Midbrain (tissue), 1 donor: ENCODE results near the gene CCP110.
"Not testable (repeated sequence)": the region's sequence is repeated elsewhere in the genome, so short reads cannot be mapped to it uniquely, and the experiment has no call there.

Experiments used
- DNase-seq: peaks from one replicate; lab custom pipeline; 2025; lab: John Stamatoyannopoulos, UW

The CCP110 gene

DNA sequence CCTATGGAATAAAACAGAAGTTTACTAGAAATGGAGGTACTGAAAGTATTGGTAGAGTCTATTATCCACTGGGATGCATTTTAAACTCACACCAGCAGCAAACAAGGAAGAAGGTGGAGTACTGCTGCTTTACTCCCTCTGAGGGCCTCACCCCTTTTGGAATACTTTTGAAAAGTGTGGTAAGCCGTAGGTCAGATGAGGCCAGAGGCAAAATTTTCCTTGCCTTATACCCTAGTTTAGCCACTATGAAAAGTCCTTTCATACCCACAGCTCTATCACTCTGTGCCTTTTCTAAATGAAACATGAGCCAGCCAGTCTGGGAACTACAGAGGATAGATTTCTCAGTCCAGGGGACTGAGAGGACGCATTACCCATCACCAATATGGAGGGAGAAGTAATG is 15.9 kb upstream of the CCP110 start:
- no peak for DNase-seq

DNA sequence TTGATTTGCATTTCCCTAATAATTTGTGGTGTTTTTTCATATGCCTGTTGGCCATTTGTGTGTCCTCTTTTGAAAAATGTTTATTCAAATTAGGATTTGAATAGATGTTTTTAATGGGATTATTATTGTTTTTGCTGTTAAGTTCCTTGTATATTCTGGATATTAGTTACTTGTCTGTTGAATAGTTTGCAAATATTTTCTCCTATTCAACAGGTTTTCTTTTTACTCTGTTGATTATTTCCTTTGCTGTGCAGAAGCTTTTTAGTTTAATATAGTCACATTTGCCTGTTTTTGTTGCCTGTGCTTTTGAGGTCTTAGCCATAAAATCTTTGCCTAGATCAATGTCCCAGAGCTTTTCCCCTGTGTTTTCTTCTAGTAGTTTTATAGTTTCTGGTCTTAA is 11.4 kb upstream of the CCP110 start:
- no peak for DNase-seq

DNA sequence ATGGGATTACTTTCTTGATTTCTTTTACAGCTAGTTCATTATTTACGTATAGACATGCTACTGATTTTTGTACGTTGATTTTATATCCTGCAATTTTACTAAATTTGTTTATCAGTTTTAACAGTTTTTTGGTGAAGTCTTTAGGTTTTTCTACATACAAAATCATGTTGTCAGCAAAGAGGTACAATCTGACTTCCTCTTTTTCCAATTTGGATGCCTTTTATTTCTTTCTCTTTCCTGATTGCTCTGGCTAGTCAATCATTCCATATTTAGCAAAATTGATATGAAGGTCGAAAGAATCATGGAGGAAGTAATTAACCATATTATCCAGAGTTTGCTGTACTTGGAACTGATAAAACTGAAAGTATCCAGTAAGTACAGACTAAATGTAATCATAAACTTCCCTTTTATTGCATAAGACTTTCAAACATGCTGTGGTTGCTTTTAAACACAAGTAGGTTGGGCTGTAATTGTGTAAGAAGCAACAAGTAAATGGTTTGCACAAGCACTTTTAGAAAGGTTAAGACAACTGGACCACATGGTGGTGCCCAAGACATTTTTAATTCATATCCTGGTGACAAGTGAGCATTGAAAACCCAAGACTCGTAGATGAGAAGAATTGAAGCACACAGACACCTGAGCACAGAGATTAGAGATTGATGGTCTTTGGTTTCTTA is 10.2 kb upstream of the CCP110 start:
- no peak for DNase-seq

DNA sequence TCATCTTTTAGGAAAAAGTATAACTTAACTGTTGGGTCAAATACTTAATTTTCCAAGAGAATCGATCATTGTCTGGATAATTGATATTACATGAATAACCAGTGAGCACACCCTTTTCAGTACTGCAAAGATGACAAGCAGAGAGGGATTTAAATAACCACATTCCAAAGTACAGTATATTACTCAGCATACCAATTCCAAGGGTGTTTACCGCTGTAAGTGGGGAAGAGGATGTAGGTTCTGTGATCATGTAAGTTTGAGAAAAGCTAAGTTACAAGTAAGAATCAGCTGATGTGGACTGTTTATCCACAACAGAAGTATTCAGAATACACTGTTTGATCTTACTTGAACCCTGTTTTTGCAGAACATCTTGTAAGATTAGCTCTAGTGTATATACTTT is 8.0 kb upstream of the CCP110 start:
- DNase-seq, result no peak

DNA sequence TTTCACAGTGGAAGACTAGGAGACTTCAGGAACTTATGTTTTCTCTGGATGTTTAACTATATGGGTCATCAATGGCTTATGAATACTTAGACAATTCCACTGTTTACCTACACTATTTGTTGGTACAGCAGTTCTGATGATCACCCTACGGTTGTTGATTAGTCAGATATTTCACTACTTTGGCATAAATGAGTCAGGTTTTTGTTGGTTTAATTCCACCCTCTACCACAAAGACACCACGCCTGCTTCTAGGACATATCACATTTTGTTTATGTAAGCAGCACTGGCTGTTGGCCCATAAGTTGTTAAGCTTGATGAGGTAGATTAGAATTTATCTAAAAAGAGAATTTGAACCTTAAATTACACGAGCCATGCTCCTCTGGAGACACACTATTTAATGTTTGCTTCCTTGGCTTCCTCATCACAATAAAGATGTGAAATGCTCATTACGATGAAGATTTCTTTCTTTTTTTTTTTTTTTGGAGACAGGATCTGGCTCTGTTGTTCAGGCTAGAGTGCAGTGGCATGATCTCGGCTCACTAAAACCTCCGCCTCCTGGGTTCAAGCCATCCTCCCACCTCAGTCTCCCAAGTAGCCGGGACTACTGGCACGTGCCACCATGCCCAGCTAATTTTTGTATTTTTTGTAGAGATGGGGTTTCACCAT is 6.2 kb upstream of the CCP110 start:
- DNase-seq, result no peak

DNA sequence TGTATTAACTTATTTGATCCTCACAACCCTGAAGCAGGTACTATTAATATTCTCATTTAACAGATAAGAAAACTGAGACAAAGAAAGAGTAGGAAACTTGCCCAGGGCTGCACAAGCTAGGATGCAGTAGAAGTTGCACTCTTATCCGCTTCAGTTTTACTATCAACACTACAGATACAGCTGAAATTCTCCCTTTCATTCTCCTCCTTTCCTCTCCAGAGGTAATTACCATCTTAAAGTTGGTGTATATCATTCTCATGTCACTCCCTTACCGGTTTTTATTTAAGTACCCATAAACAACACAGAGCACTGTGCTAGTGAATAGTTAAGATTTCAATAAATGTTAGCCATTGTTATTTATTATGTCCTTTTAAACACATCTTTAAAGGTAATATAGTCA is 5.4 kb upstream of the CCP110 start:
- no peak for DNase-seq

DNA sequence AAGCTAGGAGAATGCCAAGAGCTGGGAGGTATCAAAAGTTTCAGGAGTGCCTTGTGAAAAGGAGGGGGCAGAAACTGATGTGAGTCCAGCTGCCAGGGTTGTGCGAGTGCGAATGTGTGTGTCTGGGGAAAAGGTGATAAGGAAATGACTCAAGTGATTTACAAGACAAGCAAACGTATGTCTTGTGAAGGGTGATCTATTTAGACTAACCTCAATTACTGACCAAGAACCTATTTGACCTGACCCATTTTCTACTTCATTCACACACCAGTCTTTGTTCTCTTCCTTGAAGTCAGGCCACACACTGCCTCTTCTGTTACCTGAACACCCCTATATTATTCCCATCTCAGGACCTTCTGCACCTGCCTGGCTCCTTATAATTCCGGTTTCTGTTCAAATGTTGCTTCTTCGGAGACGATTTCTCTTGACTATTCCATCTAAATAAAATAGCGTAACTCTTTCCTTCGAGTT is 2.8 kb upstream of the CCP110 start:
- DNase-seq, result no peak

DNA sequence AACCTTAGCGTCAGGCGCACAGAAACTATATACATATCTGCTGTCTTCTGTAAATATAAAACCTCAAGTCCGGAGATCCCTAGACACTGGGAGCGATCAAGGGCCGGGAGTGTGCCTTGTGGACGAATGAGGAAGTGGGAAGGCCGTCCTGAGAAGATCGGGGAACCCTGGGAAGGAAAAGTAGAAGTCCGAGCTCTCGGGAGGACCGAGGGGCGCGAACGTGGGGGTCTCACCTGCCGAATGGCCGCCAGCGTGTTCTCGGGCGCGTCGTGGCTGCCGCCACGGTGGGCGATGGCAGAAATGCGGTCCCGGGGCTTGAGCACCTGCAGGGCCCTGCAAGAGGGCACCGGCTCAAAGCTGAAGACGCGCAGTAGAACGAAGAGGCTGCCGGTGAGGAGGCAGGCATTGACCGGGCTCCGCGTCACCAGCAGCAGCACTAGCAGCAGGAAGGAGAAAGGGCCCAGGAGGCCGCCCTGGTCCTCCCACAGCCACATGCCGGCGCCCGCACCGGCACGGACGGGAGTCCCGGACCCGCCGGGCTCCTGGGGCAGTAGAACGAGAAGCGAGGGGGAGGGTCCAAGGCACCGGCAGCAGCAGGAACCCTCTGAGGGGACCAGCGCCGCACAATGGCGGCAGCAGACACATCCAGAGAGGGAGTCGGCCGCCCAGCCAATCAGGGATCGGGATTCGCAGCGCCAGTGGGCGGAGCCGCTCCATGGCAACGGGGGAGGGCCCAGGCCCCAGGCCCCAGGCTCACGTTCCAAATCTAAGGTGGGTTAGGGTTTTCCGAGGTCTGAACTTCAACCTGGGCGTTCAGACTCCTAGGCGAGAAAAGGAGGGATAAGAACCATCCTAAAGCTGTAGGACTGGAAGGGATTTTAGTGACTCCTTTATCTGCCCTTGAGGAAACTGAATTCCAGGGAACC is 2.0 kb upstream of the CCP110 start, which contains the start of gene GDE1:
Gene GDE1, minus strand, starts transcription at position 628 of the 926 bp plus-strand sequence. Its CDS starts 134 bp downstream, at position 494.
- peak; percentile 98 for DNase-seq

DNA sequence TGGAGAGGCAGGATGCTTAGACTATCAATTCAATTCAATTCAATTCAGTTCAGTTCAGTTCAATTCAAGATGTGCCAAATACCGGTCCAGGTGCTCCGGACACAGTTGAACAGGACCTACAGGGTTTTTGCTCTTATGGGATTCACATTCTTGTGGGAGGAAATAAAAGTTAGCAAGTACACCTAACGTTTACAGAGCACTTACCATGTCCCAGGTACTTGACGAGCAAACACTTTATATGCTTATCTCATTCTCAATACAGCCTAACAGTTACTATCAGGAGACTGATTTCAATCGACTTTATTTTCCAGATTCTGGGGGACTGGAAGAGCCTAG is 1.4 kb upstream of the CCP110 start:
- no peak for DNase-seq

DNA sequence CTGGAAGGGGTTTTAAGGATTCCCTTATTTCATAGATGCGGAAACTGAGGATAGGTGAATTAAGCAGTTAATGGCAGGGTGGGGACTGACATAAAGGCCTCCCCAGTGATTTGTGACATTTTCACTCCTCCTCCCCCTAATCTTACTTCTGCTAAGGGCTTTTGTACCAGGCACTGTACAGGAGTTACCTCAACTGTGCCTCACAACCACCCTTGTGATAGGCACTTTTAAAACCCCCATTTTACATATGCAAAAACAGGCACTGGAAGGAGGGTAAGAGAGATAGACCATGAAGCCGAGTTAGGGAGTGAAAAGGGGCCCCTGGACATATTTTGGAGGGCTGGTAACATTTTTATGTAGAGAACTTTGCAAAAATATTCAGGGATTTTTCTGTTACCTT is 982 bp upstream of the CCP110 start:
- DNase-seq, result no peak

DNA sequence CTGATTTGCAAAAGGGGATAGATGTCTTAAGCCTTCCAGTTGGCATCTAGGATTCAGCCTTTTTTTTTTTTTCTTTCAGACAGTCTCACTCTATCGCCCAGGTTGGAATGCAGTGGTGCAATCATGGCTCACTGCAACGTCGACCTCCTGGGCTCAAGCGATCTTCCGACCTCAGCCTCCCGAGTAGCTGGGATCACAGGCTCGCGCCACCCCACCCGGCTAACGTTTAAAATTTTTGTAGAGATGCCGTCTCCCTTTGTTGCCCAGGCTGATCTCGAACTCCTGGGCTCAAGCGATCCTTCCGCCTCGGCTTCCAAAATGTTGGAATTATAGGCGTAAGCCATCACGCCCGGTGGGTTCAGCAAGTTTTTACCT is 571 bp upstream of the CCP110 start:
- no peak for DNase-seq

DNA sequence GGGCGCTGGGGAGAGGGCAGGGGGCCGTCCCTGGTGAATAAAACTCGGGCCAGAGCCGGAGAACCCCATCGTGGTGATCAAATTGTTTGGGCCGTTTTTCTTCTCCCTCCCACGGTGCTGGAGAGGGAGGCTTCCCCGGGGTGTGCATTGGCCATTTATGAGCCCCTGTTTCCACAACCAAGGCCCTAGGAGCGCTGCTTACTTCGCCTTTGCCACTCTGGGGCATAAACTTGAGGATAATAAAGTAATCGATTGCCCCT is 544 bp downstream of the CCP110 start:
- DNase-seq, result no peak

DNA sequence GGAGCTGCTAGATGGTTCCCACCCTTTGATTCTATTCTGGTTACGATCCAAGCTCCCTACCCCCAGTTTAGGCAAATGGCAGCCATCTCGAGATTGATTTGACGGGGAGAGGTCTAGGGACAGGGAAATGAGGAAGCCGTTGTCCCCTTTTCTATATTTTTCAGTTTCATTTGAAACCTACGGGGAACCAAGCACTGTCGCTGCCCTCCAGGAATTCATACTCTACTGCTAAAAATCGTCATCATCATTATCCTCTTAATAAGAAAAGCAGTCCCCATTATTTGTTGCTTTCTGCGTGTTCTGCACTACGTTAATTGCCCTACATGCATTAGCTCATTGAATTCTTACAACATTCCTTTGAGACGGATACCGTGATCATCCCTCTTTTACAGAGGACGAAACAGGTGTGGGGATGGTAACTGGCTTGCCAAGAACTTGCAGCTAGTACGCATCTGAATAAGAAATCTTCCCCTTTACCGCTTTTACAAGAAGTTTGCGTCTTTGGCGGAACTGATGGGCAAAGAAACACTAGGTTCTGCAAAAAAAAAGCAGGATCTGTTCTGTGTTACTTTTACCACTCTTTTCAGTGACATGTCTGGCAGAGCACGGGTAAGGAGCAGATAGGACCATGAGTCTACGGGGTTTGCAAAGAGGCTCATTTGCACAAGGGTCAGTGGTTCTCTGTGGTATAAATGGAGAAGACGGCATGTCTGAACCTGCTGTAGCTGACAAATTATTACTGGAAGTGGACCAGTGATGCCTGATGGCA is 1.1 kb downstream of the CCP110 start:
- DNase-seq, result peak; percentile 48

DNA sequence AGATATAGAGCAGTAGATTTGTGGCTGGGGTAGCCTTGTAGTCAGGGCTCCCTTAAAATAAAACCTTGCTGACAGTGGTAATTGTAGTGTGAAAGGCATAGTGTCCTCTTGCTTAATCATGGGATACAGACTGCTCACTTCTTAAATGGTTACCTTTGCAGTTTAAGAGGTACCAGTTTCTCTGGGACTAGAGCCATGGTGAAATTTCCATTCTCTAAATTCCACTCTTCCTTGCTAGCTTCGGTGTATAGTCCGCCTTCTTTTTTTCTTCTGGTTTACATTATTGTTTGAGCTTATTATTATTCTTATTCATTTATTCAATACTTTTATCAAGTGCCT is 1.6 kb downstream of the CCP110 start:
- DNase-seq, result no peak

DNA sequence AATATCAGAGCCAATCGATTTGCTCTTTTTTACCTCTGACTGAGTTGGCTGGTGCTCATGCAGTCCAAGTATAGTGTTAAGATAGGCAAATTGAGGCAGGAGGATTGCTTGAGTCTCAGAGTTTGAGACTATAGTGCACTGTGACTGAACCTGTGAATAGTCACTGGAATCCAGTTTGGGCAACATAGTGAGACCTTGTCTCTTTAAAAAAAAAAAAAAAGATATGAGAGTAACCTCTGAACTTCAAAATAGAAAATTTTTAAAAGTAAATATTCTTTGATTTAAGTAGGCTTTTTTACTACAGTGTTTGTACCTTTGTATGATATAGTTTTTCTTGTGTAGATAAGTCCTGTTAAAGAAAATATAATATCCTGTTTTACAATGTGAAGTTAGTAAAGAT is 3.4 kb downstream of the CCP110 start:
- no peak for DNase-seq

DNA sequence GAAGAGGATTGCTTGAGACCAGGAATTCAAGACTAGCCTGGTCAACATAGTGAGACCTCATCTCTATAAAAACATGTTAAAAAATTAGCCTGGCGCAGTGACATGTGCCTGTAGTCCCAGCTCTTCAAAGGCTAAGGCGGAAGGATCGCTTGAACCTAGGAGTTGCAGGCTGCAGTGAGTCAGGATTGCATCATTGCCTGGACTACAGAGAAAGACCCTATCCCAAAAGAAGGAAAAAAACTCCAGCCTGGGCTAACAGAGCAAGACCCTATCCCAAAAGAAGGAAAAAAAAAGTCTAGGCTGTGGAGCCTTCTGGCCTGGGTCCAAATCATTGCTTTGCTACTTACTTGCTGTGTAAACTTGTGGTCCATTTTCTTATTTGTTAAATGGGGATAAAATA is 4.9 kb downstream of the CCP110 start:
- DNase-seq, result no peak

DNA sequence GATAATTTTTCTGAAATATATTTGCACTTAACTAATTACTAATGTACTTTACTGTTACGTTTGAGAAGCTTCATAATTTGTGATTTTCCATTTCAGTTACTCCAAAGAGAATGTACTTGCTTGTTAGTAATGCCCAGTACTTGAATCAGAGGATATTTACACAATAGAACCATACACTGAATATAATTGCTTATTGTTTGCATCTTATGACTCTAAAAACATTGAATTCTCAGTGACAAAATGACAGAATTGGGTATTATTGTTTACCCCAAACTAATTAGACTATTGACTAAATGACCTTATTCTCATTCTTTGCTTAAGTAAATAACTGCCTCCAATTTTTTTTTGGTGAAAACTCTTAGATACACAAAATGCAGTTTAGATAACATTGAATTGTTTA is 8.9 kb downstream of the CCP110 start:
- peak; percentile 61 for DNase-seq

DNA sequence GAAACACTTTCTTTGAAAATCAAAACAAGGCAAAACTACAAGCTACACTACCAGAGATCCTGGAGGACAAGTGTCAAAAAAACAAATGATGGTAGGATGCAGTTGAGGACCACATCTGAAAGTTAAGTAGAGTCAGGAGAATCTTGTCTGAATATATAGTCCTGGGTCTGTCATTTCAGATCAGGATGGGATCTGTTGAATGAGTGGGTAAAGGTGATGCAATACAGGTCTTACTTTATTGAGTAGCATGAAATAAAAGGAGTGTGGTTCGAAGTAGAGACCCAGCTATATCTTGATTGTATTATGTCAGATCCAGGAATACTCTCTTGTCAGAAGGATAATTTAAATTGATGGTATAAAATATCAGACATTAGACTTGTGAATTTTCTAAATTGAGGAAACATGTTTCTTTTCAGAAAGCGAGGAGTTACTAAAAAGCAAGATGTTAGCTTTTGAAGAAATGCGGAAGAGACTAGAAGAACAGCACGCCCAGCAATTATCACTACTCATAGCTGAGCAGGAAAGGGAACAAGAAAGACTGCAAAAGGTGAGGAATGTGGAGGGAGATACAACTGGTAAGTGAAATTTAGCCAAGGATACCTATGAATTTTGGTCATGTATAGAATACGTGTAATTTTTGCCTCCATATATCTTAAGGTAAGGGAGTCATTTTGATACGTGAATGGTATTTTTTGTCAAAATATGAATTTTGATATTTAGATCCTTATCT is 16.7 kb downstream of the CCP110 start:
- no peak for DNase-seq

DNA sequence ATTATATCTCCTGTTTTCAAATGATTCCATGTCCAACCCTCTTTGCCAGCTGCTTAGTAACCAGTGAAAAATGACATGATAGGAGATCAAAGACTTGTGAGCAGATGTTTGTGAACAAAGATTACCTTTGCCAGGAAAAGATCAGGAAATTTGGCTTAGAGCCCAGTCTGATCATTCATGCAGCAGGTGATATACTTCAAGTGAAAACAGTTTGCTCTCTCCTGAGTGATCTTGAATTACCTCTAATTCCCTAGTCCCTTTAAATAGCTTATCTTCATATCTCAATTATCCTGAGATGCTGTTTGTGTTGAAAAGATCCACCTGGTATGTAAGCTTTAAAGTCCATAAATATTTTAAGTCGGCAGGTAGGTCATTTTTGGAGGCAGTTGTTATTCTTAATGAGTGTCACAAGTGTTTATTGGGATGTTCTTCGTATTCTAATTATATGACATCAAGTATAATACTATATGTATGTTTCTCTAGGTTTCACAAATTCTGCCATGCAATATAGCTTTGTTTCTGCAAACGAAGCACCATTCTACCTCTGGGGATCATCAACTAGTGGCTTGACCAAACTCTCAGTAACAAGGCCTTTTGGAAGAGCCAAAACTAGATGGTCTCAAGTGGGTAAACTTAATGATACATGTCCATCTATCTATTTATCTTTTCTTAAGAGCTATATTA is 18.5 kb downstream of the CCP110 start:
- DNase-seq, result no peak

DNA sequence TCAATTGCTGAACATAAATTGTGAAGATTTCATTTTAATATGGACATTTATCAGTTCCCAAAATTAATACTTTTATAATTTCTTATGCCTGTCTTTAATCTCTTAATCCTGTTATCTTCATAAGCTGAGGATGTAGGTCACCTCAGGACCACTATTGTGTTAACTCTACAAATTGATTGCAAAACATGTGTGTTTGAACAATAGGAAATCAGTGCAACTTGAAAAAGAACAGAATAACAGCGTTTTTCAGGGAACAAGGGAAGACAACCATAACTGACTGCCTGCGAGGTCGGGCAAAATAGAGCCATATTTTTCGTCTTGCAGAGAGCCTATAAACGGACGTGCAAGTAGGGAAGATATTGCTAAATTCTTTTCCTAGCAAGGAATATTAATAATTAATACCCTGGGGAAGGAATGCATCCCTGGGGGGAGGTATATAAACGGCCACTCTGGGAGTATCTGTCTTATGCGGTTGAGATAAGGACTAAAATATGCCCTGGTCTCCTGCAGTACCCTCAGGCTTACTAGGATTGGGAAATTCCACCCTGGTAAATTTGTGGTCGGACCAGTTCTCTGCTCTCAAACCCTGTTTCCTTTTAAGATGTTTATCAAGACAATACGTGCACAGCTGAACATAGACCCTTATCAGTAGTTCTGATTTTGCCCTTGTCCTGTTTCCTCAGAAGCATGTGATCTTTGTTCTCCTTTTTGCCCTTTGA is 19.7 kb downstream of the CCP110 start:
- DNase-seq, result not testable (repeated sequence)

DNA sequence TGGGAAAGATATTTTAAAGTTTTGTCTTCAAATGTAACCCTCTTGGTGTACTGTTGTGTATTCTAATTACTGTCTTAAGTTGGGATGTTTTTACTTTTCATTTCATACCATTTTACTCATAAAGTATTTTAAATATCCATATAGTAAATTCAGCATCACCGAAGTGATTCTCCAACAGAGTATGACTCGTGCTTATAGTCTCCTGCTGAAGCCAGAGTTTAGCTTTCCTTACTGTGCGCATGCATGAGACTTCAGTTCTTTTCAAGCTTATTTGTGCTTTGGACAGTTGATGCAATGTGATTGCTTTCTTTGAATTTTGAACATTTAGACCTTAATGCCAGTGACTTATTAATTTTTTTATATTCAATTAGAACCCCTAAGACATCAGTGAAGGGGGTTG is 24.4 kb downstream of the CCP110 start:
- DNase-seq, result no peak
